ENCODE measurements around the gene PLXND1.

GRCh38 chr3:129599073-129599472 is 7.4 kb downstream of the PLXND1 start:
- TF ChIP-seq EZH2 (IDR thresholded peaks at IDR 0.05; ENCODE audit: low read length, missing control alignments) = no peak
- TF ChIP-seq CTCF (conservative IDR thresholded peaks at IDR 0.05 in 1 of 2, IDR thresholded peaks at IDR 0.05 in 1 of 2; ENCODE audit: low read depth in 1 of 2, low read length in 2 of 2) = no peak

Measured in fibroblast of lung (primary cell).